HL-60 (cell line): ENCODE data around the gene REC114.

Source experiments
- CTCF ChIP-seq: IDR thresholded peaks from one replicate; pipeline ENCODE4 v1.5.1; 2011; ENCODE audit warnings: low read length, control low read depth, inconsistent platforms; ENCODE audit not compliant: insufficient read depth
- GABPA ChIP-seq: IDR thresholded peaks from 2 replicates; pipeline ENCODE4 v1.6.1; 2012; ENCODE audit warnings: low read depth
- POLR2AphosphoS5 ChIP-seq: IDR thresholded peaks from 2 replicates; pipeline ENCODE4 v1.6.1; 2012; ENCODE audit warnings: low read depth
- REST ChIP-seq: IDR thresholded peaks from 2 replicates; pipeline ENCODE4 v1.6.1; 2012; ENCODE audit warnings: low read depth; ENCODE audit not compliant: insufficient replicate concordance

- TF ChIP-seq CTCF, result no peak
- no peak for TF ChIP-seq POLR2AphosphoS5
- no peak for TF ChIP-seq REST
- no peak for TF ChIP-seq GABPA
These were observed 158.8 kb downstream of the REC114 start for GRCh38 chr15:73601451-73602445.
